ENCODE results near the gene S100A2. TPM values are rescaled to one million over a fixed set of nuclear protein-coding genes. Genes with fewer than 3 reads are reported as not detected.
"Not testable (repeated sequence)": the region's sequence is repeated elsewhere in the genome, so short reads cannot be mapped to it uniquely, and the experiment has no call there.

The S100A2 gene
- total RNA-seq, 2 experiments from 2014 or later: 0.63 TPM; not detected in 1

DNA sequence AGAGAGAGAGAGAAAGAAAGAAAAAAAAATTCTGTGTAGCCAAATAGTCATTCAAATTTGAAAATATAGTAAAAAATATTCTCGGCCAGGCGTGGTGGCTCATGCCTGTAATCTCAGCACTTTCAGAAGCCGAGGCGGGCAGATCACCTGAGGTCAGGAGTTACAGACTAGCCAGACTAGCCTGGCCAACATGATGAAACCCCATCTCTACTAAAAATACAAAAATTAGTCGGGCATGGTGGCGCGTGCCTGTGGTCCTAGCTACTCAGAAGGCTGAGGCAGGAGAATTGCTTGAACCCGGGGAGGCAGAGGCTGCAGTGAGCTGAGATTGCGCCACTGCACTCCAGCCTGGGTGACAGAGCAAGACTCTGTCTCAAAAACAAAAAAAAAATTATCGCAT is 22.4 kb upstream of the S100A2 start:
- not testable (repeated sequence) for H3K36me3 Mint-ChIP-seq (ENCODE audit: low read depth); ATAC-seq; H3K9me3 Mint-ChIP-seq (ENCODE audit: insufficient read depth); H3K4me1 Mint-ChIP-seq (ENCODE audit: low read depth); DNase-seq; H3K27ac Mint-ChIP-seq; H3K4me3 Mint-ChIP-seq
- ChIA-PET POLR2A (interaction anchor here (0.8 kb wide), 1 partner anchor 56 kb away, joined by 3 read pairs; no protein-coding TSS in a partner anchor), CTCF (interaction anchor here (0.5 kb wide), 1 partner anchor 1147 kb away, joined by 3 read pairs; no protein-coding TSS in a partner anchor)
- H3K27me3 Mint-ChIP-seq (ENCODE audit: low read depth): peaks cover 15% of the 10 kb centered on the region

DNA sequence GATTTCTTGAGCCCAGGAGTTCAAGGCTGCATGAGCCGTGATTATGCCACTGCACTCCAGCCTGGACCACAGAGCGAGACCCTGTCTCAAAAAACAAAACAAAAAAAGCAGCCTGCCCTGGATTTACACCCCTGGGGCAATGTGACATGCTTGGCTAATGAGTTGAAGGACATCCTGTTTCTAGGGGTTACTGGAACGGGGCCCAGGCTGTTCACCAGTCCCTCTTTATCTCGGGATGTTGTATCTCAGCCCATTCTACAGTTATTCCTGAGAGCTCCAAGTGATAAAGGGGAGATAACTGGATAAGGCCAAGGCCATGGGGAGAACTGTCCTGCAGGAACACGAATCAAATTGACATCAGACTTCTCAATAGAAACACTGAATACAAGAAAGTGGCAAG is 21.7 kb upstream of the S100A2 start:
- ChIA-PET POLR2A (no interaction called here), CTCF (no interaction called here)
- H3K9me3 Mint-ChIP-seq (ENCODE audit: insufficient read depth): no peaks in the 10 kb centered on the region
- no peak for DNase-seq
- ATAC-seq: no peak
- H3K4me1 Mint-ChIP-seq (ENCODE audit: low read depth): no peaks in the 10 kb centered on the region
- H3K4me3 Mint-ChIP-seq: no peak overlapping the region
- H3K27ac Mint-ChIP-seq: no peak overlapping the region
- peaks cover 15% of the 10 kb centered on the region for H3K27me3 Mint-ChIP-seq (ENCODE audit: low read depth)
- no peaks in the 10 kb centered on the region for H3K36me3 Mint-ChIP-seq (ENCODE audit: low read depth)

DNA sequence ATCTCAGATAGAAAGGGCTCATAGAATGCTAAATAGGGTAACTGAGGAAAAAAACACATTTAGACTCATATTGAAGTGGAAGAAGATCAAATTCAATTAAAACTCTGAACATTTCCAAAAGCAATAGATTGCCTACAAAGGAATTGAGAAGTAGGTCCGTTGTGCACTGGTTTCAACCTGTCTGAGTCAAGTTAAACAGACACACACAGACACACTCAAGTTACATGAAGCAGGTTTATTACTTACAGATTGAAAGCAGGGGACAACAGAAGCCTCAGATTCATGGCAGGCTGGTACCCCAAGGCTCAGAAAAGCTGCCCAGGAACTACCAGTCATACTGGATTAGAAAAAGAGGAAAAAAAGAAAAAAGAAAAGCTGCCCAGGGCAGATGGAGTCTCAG is 20.7 kb upstream of the S100A2 start:
- Mint-ChIP-seq H3K36me3 (ENCODE audit: low read depth) (no peaks in the 10 kb centered on the region), H3K4me3 (no peak overlapping the region), H3K27ac (no peak overlapping the region), H3K4me1 (ENCODE audit: low read depth) (no peaks in the 10 kb centered on the region), H3K9me3 (ENCODE audit: insufficient read depth) (no peaks in the 10 kb centered on the region), H3K27me3 (ENCODE audit: low read depth) (peaks cover 15% of the 10 kb centered on the region)
- DNase-seq: no peak
- ChIA-PET CTCF (interaction anchor here (1.1 to 1.5 kb wide), 2 partner anchors 14 to 19 kb away, joined by 3 read pairs; no protein-coding TSS in a partner anchor), POLR2A (no interaction called here)
- ATAC-seq: no peak

DNA sequence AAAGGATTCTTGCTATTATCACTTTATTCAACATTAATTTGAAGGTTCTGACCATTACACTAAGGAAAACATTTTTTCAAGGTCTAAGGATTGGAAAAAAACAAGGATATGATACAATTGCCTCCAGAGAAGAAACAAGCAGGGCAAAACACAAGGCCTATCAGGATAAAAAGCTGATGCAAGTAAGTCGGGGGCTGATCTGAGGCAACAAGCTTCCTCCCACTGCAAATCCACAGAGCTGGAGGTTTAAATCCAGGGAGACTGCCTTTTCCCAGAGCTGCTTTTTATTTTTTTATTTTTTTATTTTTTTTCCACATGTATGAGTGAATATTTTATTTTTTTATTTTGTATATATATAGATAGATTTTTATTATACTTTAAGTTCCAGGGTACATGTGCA is 19.4 kb upstream of the S100A2 start:
- Mint-ChIP-seq H3K9me3 (ENCODE audit: insufficient read depth) (no peaks in the 10 kb centered on the region), H3K4me1 (ENCODE audit: low read depth) (no peaks in the 10 kb centered on the region), H3K27me3 (ENCODE audit: low read depth) (peaks cover 15% of the 10 kb centered on the region), H3K36me3 (ENCODE audit: low read depth) (no peaks in the 10 kb centered on the region), H3K4me3 (no peak overlapping the region), H3K27ac (no peak overlapping the region)
- ATAC-seq: no peak
- ChIA-PET CTCF (interaction anchor here (0.7 to 1.6 kb wide), 3 partner anchors 12 to 91 kb away, joined by 3 to 5 read pairs (median 4); no protein-coding TSS in a partner anchor), POLR2A (no interaction called here)
- DNase-seq: no peak

DNA sequence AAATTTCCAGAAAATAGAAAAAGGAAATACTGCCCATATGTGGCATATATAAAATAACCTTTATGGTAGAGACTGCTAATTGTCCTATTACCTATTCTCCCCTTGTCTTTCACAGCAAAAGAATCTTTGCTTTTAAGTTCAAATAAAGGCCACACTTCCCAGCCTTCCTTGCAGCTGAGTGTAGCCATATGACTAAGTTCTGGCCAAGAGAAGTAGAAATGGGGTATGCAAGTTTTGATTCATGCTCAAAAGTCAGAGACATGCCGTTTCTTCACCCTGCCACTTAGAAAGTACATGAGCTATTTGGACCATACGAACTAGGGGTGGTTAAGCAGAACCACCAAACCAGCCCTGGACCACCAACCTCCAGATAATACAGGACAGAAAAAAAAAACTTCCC is 18.3 kb upstream of the S100A2 start:
- CTCF ChIA-PET: interaction anchor here (1.6 kb wide), 1 partner anchor 11 kb away, joined by 5 read pairs; no protein-coding TSS in a partner anchor
- H3K4me1 Mint-ChIP-seq (ENCODE audit: low read depth): no peaks in the 10 kb centered on the region
- no peaks in the 10 kb centered on the region for H3K9me3 Mint-ChIP-seq (ENCODE audit: insufficient read depth)
- DNase-seq (no peak), ATAC-seq (no peak)
- no peak overlapping the region for H3K4me3 Mint-ChIP-seq
- peaks cover 19% of the 10 kb centered on the region for H3K27me3 Mint-ChIP-seq (ENCODE audit: low read depth)
- no peaks in the 10 kb centered on the region for H3K36me3 Mint-ChIP-seq (ENCODE audit: low read depth)
- POLR2A ChIA-PET: no interaction called here
- H3K27ac Mint-ChIP-seq: no peak overlapping the region

DNA sequence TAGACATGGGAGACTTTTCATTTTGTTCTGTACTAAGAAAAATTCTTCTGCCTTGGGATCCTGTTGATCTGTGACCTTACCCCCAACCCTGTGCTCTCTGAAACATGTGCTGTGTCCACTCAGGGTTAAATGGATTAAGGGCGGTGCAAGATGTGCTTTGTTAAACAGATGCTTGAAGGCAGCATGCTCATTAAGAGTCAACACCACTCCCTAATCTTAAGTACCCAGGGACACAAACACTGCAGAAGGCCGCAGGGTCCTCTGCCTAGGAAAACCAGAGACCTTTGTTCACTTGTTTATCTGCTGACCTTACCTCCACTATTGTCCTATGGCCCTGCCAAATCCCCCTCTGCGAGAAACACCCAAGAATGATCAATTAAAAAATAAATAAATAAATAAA is 17.9 kb upstream of the S100A2 start:
- H3K9me3 Mint-ChIP-seq (ENCODE audit: insufficient read depth); DNase-seq; H3K27ac Mint-ChIP-seq; H3K4me1 Mint-ChIP-seq (ENCODE audit: low read depth); H3K36me3 Mint-ChIP-seq (ENCODE audit: low read depth); ATAC-seq; POLR2A ChIA-PET; H3K4me3 Mint-ChIP-seq: not testable (repeated sequence)
- peaks cover 24% of the 10 kb centered on the region for H3K27me3 Mint-ChIP-seq (ENCODE audit: low read depth)
- CTCF ChIA-PET: interaction anchor here (1.6 kb wide), 1 partner anchor 11 kb away, joined by 5 read pairs; no protein-coding TSS in a partner anchor

DNA sequence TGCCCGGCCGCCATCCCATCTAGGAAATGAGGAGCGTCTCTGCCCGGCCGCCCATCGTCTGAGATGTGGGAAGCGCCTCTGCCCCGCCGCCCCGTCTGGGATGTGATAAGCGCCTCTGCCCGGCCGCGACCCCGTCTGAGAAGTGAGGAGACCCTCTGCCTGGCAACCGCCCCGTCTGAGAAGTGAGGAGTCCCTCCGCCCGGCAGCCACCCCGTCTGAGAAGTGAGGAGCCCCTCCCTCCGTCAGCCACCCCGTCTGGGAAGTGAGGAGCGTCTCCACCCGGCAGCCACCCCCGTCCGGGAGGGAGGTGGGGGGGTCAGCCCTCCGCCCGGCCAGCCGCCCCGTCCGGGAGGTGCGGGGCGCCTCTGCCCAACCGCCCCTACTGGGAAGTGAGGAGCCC is 17.2 kb upstream of the S100A2 start:
- peaks cover 31% of the 10 kb centered on the region for H3K27me3 Mint-ChIP-seq (ENCODE audit: low read depth)
- DNase-seq; H3K4me3 Mint-ChIP-seq; H3K4me1 Mint-ChIP-seq (ENCODE audit: low read depth); H3K27ac Mint-ChIP-seq; POLR2A ChIA-PET; H3K9me3 Mint-ChIP-seq (ENCODE audit: insufficient read depth); CTCF ChIA-PET; ATAC-seq; H3K36me3 Mint-ChIP-seq (ENCODE audit: low read depth): not testable (repeated sequence)

DNA sequence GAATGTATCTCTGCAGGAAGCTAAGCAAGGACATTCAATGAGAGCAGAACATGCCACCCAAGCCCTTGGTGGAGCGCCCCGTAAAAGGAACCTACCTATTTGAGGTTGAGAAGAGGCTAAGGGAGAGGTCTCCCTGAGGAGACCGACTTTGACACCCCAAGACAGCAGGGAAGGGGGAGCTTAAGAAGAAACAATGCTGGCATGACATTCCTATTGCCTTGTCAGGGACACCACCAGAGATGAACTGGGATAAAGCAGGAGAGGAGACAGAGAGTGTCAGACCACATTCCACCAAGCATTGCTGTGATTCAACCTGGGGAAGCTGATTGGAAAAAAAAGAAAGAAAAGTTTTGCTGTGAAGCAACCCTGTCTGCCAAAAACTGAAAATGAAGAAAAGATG is 13.3 kb upstream of the S100A2 start:
- ChIA-PET CTCF (no interaction called here), POLR2A (interaction anchor here (2.0 kb wide), 1 partner anchor 47 kb away, joined by 4 read pairs; no protein-coding TSS in a partner anchor)
- no peaks in the 10 kb centered on the region for H3K9me3 Mint-ChIP-seq (ENCODE audit: insufficient read depth)

DNA sequence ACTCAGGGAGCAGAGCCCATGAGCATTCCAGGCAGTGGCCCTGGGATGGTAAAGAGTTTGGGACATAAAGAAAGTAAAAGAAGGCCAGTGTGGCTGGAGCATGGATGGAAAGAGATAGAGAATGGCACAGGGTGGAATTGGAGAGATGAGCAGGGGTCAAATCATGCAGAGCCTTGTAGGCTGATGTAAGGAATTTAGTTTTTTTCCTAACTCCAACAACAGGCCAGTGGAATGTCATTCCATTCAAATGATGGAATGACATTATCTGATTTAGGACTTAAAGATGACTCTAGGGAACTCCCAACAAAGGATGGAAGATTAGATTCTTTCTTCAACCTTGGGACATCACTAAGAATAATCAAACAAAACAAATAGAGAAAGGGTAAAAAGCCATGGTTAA is 12.8 kb upstream of the S100A2 start:
- Mint-ChIP-seq H3K4me3 (no peak overlapping the region), H3K36me3 (ENCODE audit: low read depth) (no peaks in the 10 kb centered on the region), H3K27ac (no peak overlapping the region), H3K9me3 (ENCODE audit: insufficient read depth) (no peaks in the 10 kb centered on the region), H3K27me3 (ENCODE audit: low read depth) (peaks cover 24% of the 10 kb centered on the region), H3K4me1 (ENCODE audit: low read depth) (peaks cover 2% of the 10 kb centered on the region)
- POLR2A ChIA-PET: interaction anchor here (2.0 kb wide), 1 partner anchor 47 kb away, joined by 4 read pairs; no protein-coding TSS in a partner anchor
- CTCF ChIA-PET: interaction anchor here (1.7 to 1.8 kb wide), 2 partner anchors 46 to 68 kb away, joined by 6 to 11 read pairs; no protein-coding TSS in a partner anchor
- ATAC-seq (no peak), DNase-seq (no peak)

More for the DNA sequence above, 13.3 kb upstream of the S100A2 start:
- Mint-ChIP-seq H3K27ac (no peak overlapping the region), H3K4me1 (ENCODE audit: low read depth) (peaks cover 2% of the 10 kb centered on the region), H3K27me3 (ENCODE audit: low read depth) (peaks cover 24% of the 10 kb centered on the region), H3K4me3 (no peak overlapping the region), H3K36me3 (ENCODE audit: low read depth) (no peaks in the 10 kb centered on the region)
- no peak for DNase-seq
- ATAC-seq: no peak

DNA sequence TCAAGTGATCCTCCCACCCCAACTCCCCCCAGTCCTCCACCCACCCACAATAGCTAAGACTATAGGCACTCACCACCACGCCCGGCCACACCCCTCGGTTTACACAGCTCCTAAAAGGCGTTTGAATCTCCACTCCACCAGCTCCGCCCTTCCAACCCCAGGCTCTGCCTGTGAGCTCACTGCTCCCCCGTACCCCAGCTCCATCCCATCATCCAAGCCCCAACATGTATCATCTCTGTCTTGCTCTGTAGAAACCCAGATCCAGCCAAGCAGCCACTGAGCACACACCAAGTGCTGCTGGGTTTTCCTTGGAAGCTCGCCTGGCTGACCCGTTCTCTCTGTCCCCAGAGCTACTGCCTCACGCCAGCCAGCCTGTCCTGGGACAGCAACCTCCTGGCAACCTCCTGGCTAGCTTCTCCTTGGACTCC is 12.0 kb upstream of the S100A2 start:
- H3K9me3 Mint-ChIP-seq (ENCODE audit: insufficient read depth): no peaks in the 10 kb centered on the region
- DNase-seq (no peak), ATAC-seq (no peak)
- peaks cover 24% of the 10 kb centered on the region for H3K27me3 Mint-ChIP-seq (ENCODE audit: low read depth)
- H3K36me3 Mint-ChIP-seq (ENCODE audit: low read depth): no peaks in the 10 kb centered on the region
- no peak overlapping the region for H3K27ac Mint-ChIP-seq
- CTCF ChIA-PET: interaction anchor here (0.8 to 1.8 kb wide), 6 partner anchors 10 to 82 kb away, joined by 3 to 11 read pairs (median 5); no protein-coding TSS in a partner anchor
- POLR2A ChIA-PET: interaction anchor here (1.0 to 2.0 kb wide), 3 partner anchors 21 to 46 kb away, joined by 3 to 4 read pairs (median 3); no protein-coding TSS in a partner anchor
- H3K4me1 Mint-ChIP-seq (ENCODE audit: low read depth): peaks cover 9% of the 10 kb centered on the region
- H3K4me3 Mint-ChIP-seq: no peak overlapping the region

DNA sequence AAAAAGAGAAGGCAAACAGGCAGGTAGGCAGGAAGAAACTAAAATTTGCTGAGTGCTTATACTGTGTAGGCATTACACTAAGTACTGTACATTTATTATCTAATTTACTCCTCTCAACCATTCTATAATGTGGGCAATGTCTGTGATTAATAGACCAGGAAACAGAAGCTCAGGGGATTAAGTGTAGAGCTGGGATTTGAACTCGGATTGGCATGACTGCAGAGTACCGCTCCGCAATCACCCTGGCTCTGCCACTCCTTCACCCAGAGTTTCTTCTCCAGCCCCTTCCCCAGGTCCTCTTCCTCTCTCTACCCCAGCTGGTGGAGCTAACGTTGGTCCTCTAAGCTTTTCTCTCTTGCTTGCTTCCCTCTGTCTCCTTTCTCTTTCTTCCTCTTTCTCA is 11.5 kb upstream of the S100A2 start:
- H3K4me3 Mint-ChIP-seq: no peak overlapping the region

DNA sequence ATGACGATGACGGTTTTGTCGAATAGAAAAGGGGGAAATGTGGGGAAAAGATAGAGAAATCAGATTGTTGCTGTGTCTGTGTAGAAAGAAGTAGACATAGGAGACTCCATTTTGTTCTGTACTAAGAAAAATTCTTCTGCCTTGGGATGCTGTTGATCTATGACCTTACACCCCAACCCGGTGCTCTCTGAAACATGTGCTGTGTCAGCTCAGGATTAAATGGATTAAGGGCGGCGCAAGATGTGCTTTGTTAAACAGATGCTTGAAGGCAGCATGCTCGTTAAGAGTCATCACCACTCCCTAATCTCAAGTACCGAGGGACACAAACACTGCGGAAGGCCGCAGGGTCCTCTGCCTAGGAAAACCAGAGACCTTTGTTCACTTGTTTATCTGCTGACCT is 9.9 kb upstream of the S100A2 start:
- ChIA-PET CTCF (interaction anchor here (1.1 kb wide), 1 partner anchor 42 kb away, joined by 3 read pairs; no protein-coding TSS in a partner anchor), POLR2A (interaction anchor here (1.0 kb wide), 1 partner anchor 40 kb away, joined by 4 read pairs; no protein-coding TSS in a partner anchor)
- not testable (repeated sequence) for H3K4me3 Mint-ChIP-seq; ATAC-seq; DNase-seq; H3K27ac Mint-ChIP-seq; H3K9me3 Mint-ChIP-seq (ENCODE audit: insufficient read depth); H3K36me3 Mint-ChIP-seq (ENCODE audit: low read depth)
- peaks cover 18% of the 10 kb centered on the region for H3K4me1 Mint-ChIP-seq (ENCODE audit: low read depth)
- H3K27me3 Mint-ChIP-seq (ENCODE audit: low read depth): peaks cover 30% of the 10 kb centered on the region

More for the DNA sequence above, 11.5 kb upstream of the S100A2 start:
- peaks cover 13% of the 10 kb centered on the region for H3K4me1 Mint-ChIP-seq (ENCODE audit: low read depth)
- peaks cover 24% of the 10 kb centered on the region for H3K27me3 Mint-ChIP-seq (ENCODE audit: low read depth)
- POLR2A ChIA-PET: interaction anchor here (1.0 to 2.0 kb wide), 3 partner anchors 21 to 45 kb away, joined by 3 to 4 read pairs (median 3); no protein-coding TSS in a partner anchor
- no peak overlapping the region for H3K27ac Mint-ChIP-seq
- CTCF ChIA-PET: interaction anchor here (0.8 to 1.8 kb wide), 6 partner anchors 9 to 81 kb away, joined by 3 to 11 read pairs (median 5); no protein-coding TSS in a partner anchor
- DNase-seq (no peak), ATAC-seq (no peak)
- no peaks in the 10 kb centered on the region for H3K36me3 Mint-ChIP-seq (ENCODE audit: low read depth)
- H3K9me3 Mint-ChIP-seq (ENCODE audit: insufficient read depth): no peaks in the 10 kb centered on the region

Data from activated CD8-positive, alpha-beta T cell treated with anti-CD3 and anti-CD28 coated beads, Interleukin-2, amount 10 ng/mL, durations not matched to agents 7 days and 5 days (primary cell).